ENCODE results near the gene FNBP1.
"Not testable (repeated sequence)": the region's sequence is repeated elsewhere in the genome, so short reads cannot be mapped to it uniquely, and the experiment has no call there.

The FNBP1 gene

DNA sequence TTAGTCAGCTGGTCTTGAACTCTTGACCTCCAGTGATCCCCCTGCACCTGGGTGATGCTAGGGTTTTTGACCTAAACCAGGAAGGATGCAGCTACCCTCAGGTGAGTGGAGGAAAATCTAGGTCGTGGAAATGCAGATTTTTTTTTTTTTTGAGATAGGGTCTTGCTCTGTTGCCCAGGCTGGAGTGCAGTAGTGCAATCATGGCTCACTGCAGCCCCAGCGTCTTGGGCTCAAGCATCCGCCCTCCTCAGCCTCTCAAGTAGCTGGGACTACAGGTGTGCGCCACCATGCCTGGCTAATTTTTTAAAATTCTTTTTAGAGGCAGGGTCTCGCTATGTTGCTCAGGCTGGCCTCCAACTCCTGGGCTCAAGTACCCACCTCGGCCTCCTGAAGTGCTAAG, 51.9 kb downstream of the FNBP1 start:
- H3K9me3 ChIP-seq (ENCODE audit: control insufficient read depth, insufficient read depth, low read depth, low read length), result not testable (repeated sequence)
- TF ChIP-seq, protein P1, sequence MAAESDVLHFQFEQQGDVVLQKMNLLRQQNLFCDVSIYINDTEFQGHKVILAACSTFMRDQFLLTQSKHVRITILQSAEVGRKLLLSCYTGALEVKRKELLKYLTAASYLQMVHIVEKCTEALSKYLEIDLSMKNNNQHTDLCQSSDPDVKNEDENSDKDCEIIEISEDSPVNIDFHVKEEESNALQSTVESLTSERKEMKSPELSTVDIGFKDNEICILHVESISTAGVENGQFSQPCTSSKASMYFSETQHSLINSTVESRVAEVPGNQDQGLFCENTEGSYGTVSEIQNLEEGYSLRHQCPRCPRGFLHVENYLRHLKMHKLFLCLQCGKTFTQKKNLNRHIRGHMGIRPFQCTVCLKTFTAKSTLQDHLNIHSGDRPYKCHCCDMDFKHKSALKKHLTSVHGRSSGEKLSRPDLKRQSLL (tag by site-specific recombination; IDR thresholded peaks at IDR 0.05), result 0 out of 2 replicates have a peak, but pooled peaks have one; percentile 51
- peak; percentile 85 for TF ChIP-seq ZNF121 (tag by site-specific recombination; IDR thresholded peaks at IDR 0.05)

GRCh38 chr9:129990269-129991010, 52.5 kb downstream of the FNBP1 start:
- H3K36me3 ChIP-seq (ENCODE audit: control insufficient read depth in 2 of 2, insufficient read depth in 1 of 2, low read length in 2 of 2), result no peaks in the 10 kb centered on the region
- ChIA-PET CTCF (interaction anchor here (0.6 to 1.4 kb wide), 2 partner anchors 49 to 61 kb away, joined by 3 read pairs; no protein-coding TSS in a partner anchor), POLR2A (interaction anchor here (0.6 to 1.1 kb wide), 2 partner anchors 41 to 105 kb away, joined by 3 read pairs; no protein-coding TSS in a partner anchor)
- H3K4me1 ChIP-seq (ENCODE audit: control insufficient read depth, insufficient read depth, low read length), result peaks cover 3% of the 10 kb centered on the region; the same call in 1 of the 2 replicates
- H3K4me3 ChIP-seq (ENCODE audit: low read depth, low read length), result no peak overlapping the region
- no peaks in the 10 kb centered on the region for H3K9me3 ChIP-seq (ENCODE audit: control insufficient read depth, insufficient read depth, low read depth, low read length)
- TF ChIP-seq ZNF404 (tag by site-specific recombination; IDR thresholded peaks at IDR 0.05) (no peak), ZNF398 (tag by site-specific recombination; IDR thresholded peaks at IDR 0.05) (no peak), ZNF302 (tag by site-specific recombination; IDR thresholded peaks at IDR 0.05; ENCODE audit: low read depth) (no peak), ZNF214 (tag by site-specific recombination; IDR thresholded peaks at IDR 0.05; ENCODE audit: borderline replicate concordance) (no peak), MEIS1 (CRISPR knock-in tag; IDR thresholded peaks at IDR 0.05; ENCODE audit: borderline replicate concordance) (no peak), KLF1 (tag by site-specific recombination; IDR thresholded peaks at IDR 0.05) (no peak), ZNF664 (tag by site-specific recombination; IDR thresholded peaks at IDR 0.05) (no peak)
- TF ChIP-seq, protein P2, sequence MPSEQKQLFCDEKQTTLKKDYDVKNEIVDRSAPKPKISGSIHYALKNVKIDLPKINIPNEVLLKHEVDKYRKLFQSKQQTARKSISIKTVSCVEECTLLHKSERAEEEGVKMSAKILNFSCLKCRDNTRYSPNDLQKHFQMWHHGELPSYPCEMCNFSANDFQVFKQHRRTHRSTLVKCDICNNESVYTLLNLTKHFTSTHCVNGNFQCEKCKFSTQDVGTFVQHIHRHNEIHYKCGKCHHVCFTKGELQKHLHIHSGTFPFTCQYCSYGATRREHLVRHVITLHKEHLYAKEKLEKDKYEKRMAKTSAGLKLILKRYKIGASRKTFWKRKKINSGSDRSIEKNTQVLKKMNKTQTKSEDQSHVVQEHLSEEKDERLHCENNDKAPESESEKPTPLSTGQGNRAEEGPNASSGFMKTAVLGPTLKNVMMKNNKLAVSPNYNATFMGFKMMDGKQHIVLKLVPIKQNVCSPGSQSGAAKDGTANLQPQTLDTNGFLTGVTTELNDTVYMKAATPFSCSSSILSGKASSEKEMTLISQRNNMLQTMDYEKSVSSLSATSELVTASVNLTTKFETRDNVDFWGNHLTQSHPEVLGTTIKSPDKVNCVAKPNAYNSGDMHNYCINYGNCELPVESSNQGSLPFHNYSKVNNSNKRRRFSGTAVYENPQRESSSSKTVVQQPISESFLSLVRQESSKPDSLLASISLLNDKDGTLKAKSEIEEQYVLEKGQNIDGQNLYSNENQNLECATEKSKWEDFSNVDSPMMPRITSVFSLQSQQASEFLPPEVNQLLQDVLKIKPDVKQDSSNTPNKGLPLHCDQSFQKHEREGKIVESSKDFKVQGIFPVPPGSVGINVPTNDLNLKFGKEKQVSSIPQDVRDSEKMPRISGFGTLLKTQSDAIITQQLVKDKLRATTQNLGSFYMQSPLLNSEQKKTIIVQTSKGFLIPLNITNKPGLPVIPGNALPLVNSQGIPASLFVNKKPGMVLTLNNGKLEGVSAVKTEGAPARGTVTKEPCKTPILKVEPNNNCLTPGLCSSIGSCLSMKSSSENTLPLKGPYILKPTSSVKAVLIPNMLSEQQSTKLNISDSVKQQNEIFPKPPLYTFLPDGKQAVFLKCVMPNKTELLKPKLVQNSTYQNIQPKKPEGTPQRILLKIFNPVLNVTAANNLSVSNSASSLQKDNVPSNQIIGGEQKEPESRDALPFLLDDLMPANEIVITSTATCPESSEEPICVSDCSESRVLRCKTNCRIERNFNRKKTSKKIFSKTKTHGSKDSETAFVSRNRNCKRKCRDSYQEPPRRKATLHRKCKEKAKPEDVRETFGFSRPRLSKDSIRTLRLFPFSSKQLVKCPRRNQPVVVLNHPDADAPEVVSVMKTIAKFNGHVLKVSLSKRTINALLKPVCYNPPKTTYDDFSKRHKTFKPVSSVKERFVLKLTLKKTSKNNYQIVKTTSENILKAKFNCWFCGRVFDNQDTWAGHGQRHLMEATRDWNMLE (tag by site-specific recombination; conservative IDR thresholded peaks at IDR 0.05; ENCODE audit: low read depth), result no peak
- no peak overlapping the region for H3K27ac ChIP-seq (ENCODE audit: extremely low read depth, low read depth, low read length)

More for the DNA sequence above, 51.9 kb downstream of the FNBP1 start:
- CTCF ChIA-PET, result interaction anchor here (0.6 to 1.4 kb wide), 2 partner anchors 49 to 61 kb away, joined by 3 read pairs; no protein-coding TSS in a partner anchor
- H3K27ac ChIP-seq (ENCODE audit: extremely low read depth, low read depth, low read length); H3K4me1 ChIP-seq (ENCODE audit: control insufficient read depth, insufficient read depth, low read length); POLR2A ChIA-PET; H3K4me3 ChIP-seq (ENCODE audit: low read depth, low read length); H3K36me3 ChIP-seq (ENCODE audit: control insufficient read depth in 2 of 2, insufficient read depth in 1 of 2, low read length in 2 of 2): not testable (repeated sequence)

- H3K36me3 ChIP-seq (ENCODE audit: control insufficient read depth in 2 of 2, insufficient read depth in 1 of 2, low read length in 2 of 2), result peaks cover 0 to 3% of the 10 kb centered on the region in 2 experiments; a peak in 1 of 3 replicates
- CTCF ChIA-PET, result no interaction called here
- no peak overlapping the region for H3K4me3 ChIP-seq (ENCODE audit: low read depth, low read length)
- H3K27ac ChIP-seq (ENCODE audit: extremely low read depth, low read depth, low read length), result no peak overlapping the region
- POLR2A ChIA-PET, result interaction anchor here (0.7 to 1.1 kb wide), 2 partner anchors 41 to 277 kb away, joined by 3 read pairs; no protein-coding TSS in a partner anchor
- H3K9me3 ChIP-seq (ENCODE audit: control insufficient read depth, insufficient read depth, low read depth, low read length), result no peaks in the 10 kb centered on the region
- H3K4me1 ChIP-seq (ENCODE audit: control insufficient read depth, insufficient read depth, low read length), result peaks cover 3% of the 10 kb centered on the region; the same call in 1 of the 2 replicates
- TF ChIP-seq KLF9 (tag by site-specific recombination; IDR thresholded peaks at IDR 0.05; ENCODE audit: low read depth) (no peak), MYNN (tag by site-specific recombination; IDR thresholded peaks at IDR 0.05; ENCODE audit: borderline replicate concordance) (no peak), BCL11A (tag by site-specific recombination; IDR thresholded peaks at IDR 0.05; ENCODE audit: low read depth) (no peak), ZXDB (tag by site-specific recombination; IDR thresholded peaks at IDR 0.05) (no peak), REPIN1 (tag by site-specific recombination; IDR thresholded peaks at IDR 0.05; ENCODE audit: low read depth) (no peak), ZEB2 (tag by site-specific recombination; IDR thresholded peaks at IDR 0.05) (no peak), GLIS1 (tag by site-specific recombination; IDR thresholded peaks at IDR 0.05) (peak; percentile 90), GFI1B (tag by site-specific recombination; IDR thresholded peaks at IDR 0.05) (no peak), OSR2 (tag by site-specific recombination; IDR thresholded peaks at IDR 0.05) (peak; percentile 62), WT1 (tag by site-specific recombination; IDR thresholded peaks at IDR 0.05) (peak; percentile 44; the same call in 1 of the 2 replicates), KLF1 (tag by site-specific recombination; IDR thresholded peaks at IDR 0.05) (peak; percentile 76)
- TF ChIP-seq, protein P3, sequence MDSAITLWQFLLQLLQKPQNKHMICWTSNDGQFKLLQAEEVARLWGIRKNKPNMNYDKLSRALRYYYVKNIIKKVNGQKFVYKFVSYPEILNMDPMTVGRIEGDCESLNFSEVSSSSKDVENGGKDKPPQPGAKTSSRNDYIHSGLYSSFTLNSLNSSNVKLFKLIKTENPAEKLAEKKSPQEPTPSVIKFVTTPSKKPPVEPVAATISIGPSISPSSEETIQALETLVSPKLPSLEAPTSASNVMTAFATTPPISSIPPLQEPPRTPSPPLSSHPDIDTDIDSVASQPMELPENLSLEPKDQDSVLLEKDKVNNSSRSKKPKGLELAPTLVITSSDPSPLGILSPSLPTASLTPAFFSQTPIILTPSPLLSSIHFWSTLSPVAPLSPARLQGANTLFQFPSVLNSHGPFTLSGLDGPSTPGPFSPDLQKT (IDR thresholded peaks at IDR 0.05; ENCODE audit: borderline replicate concordance, low read depth, low read length), result no peak
Measured at GRCh38 chr9:129989740-129990139, 53.2 kb downstream of the FNBP1 start.
